GM19455 (cell line): ENCODE measurements around the gene FIGN.

Experiments
- ATAC-seq: cut with Tn5 transposase; IDR thresholded peaks from one replicate; pipeline ENCODE4 v1.9.1; 2021; ENCODE audit not compliant: unreplicated experiment

FIGN gene

DNA sequence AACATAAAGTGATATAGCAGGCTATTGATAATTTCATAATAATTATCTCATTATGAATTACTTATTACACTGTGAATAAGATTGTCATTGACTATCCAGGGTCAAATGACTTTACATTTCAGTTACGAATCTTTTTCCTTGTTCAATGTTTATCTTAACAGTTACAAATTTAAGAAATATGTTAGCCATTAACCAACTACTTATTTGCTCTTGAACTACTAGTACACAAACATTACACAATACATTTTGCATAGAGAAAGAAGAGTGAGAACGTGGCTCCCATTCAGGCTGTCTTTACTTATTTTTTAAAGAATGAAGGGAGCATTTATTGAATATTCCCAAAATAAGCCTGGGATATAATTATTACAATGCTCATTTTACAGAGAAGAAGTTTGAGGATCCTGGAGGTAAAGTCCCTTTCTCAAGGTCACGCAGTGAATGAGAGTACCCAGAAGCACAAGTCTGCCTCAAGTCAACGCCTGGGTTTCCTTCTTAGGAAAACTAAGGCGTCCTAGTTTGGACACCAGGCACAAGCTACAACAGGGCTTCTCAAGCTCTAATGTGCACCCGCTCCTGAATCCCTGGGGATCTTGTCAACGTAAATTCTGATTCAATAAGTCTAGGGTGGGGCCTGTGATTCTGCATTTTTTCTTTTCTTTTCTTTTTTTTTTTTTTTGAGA, 164.2 kb downstream of the FIGN start:
- no peak for ATAC-seq

- ATAC-seq, result no peak
Observed at GRCh38 chr2:163570391-163570790, 165.4 kb downstream of the FIGN start.

DNA sequence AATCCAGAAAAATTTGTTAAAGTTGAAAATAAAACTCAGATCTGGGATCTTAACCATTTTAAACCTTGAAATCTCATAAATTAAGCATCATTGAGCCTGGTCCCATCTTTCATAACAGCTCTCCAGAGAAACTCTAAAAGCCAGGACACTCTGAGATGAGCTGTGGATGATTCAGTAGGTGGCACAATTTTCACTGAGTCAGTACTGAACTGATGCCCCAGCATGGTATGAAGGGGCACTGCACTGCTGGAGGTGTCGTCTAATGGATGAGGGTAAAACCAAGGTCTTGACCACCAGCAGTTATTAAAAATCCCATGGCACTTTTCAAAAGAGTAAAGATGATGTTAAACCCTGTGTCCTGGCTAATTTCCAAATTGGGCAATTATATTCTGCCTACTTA, 170.6 kb downstream of the FIGN start:
- no peak for ATAC-seq

- ATAC-seq, result no peak
Observed at GRCh38 chr2:163564236-163564635, 171.6 kb downstream of the FIGN start.

GRCh38 chr2:163563336-163563735, 172.5 kb downstream of the FIGN start:
- ATAC-seq, result no peak

GRCh38 chr2:163558251-163559021, 177.4 kb downstream of the FIGN start:
- ATAC-seq, result no peak

GRCh38 chr2:163556511-163556910, 179.3 kb downstream of the FIGN start:
- no peak for ATAC-seq

- ATAC-seq, result no peak
Observed at GRCh38 chr2:163554864-163555263, 180.9 kb downstream of the FIGN start.

- ATAC-seq, result no peak
Observed at GRCh38 chr2:163553601-163554000, 182.2 kb downstream of the FIGN start.

- no peak for ATAC-seq
Observed at GRCh38 chr2:163552758-163553157, 183.1 kb downstream of the FIGN start.

DNA sequence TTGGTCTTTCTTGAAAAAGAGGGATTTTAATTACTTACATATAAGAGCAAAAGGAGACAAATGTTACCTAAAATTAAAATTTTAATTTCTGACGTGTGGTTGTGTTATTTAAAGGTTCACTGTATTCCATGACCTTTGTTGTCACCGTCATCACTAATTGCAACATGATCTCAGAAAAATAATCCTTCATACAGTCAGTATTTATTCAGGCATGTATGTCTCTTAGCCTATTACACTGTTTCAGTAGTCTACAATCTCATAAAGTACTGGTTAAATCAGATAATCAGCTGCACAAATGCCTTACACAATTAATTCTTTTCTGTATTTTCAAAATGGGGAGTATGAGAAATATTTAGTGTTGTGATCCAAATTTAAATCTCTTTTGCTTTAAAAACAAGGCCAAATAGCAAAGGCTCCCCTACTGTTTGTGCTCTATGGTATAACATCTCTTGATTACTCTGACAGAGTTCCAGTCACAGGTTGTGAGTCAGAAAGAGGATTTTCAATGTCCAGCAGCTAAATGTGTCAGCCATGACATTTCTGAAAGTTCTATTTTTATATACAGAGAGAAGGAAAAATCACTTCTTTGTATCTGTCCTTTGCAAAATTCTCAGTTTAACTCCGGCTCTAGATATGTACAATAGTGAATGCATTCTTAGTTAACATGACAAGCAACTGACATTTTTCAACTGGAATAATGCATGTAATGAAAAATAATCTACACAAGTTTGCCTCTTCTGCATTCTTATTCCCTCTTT, 184.0 kb downstream of the FIGN start:
- ATAC-seq, result no peak

DNA sequence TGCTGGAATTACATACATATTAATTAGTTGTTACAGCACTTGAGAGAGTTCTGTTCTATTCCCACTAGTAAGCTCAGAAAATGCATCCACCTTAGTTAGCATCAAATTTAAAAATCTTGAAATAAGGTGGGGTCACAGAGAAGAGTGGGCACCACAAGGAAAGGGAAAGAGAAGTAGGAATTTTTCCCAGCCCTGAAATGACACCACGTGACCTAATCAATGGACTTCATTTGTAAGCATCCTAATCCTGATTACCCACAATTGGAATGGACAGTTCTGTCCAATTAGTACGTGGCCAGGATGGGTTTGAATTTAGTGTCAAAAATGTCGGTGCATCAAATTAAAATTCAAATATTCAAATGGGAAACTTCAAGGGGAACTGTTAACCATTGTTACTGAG, 186.8 kb downstream of the FIGN start:
- ATAC-seq, result no peak
